Esophagus muscularis mucosa (tissue), 3 donors: ENCODE results near the gene LIN7B.

Experiments used
- POLR2A ChIP-seq: fragments of 450-650 bp; IDR thresholded peaks from one replicate; pipeline ENCODE4 v1.6.1; 2017; ENCODE audit warnings: antibody characterized with exemption, moderate library complexity, mild to moderate bottlenecking, low read depth
- TF ChIP-seq, protein P1 (sequence below), 3 experiments: fragments of 200-600 bp in 2 of 3; fragments of 450-650 bp in 1 of 3; sonication (generic) in 2 of 3; IDR thresholded peaks; one replicate each; pipeline ENCODE4 v1.5.1; 2017 to 2019; ENCODE audit warnings: antibody characterized with exemption in 3 of 3, mild to moderate bottlenecking in 2 of 3, moderate library complexity in 1 of 3

DNA sequence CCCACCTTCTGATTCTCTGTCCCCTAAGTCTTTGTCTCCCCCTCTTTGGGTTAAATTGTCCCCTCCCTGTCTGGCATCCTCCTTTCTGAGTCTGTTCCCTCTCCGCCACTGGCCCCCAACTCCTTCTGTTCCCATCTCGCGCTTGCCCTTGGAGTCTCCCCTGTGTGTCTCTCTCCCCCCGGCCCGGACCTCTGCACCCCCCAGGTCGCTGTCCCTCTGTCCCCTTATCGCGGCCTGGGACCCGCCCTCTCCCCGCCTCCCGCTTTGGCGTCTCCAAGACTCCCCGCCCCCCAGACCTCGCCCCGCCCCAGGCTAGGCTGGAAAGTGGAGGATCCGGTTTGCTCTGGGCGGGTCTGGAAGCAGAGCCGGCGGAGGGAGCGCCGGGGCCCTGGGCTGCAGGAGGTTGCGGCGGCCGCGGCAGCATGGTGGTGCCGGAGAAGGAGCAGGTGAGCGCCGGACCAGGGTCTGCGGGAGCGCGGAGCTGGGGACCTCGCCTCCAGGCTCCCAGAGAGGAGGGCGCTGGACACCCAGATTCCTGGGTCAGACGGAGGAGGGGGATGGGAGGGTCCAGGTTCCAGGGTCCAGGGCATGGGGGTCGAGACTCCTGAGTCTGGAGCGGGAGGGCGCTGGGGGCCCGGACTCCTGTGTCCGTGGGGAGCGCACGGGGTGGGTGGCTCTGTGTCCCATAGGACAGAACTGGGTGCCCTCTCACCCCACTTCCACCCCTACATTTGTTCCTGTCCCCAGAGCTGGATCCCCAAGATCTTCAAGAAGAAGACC lies 43.5 kb downstream of the LIN7B start, which contains the start of gene TRPM4:
- TF ChIP-seq POLR2A = peak; percentile 71
- TF ChIP-seq, protein P1, sequence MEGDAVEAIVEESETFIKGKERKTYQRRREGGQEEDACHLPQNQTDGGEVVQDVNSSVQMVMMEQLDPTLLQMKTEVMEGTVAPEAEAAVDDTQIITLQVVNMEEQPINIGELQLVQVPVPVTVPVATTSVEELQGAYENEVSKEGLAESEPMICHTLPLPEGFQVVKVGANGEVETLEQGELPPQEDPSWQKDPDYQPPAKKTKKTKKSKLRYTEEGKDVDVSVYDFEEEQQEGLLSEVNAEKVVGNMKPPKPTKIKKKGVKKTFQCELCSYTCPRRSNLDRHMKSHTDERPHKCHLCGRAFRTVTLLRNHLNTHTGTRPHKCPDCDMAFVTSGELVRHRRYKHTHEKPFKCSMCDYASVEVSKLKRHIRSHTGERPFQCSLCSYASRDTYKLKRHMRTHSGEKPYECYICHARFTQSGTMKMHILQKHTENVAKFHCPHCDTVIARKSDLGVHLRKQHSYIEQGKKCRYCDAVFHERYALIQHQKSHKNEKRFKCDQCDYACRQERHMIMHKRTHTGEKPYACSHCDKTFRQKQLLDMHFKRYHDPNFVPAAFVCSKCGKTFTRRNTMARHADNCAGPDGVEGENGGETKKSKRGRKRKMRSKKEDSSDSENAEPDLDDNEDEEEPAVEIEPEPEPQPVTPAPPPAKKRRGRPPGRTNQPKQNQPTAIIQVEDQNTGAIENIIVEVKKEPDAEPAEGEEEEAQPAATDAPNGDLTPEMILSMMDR (IDR thresholded peaks at IDR 0.05) = no peak
